Thyroid gland (tissue), 4 donors: ENCODE measurements around the gene CREG2.

Source experiments
- POLR2A ChIP-seq, 2 donors: fragments of 450-650 bp; IDR thresholded peaks; one replicate each; pipeline ENCODE4 v1.6.1; 2017; ENCODE audit warnings: antibody characterized with exemption in 2 of 2, mild to moderate bottlenecking in 2 of 2, moderate library complexity in 1 of 2
- TF ChIP-seq, protein P1 (sequence below), 6 experiments: fragments of 200-600 bp in 3 of 6; fragments of 450-650 bp in 3 of 6; sonication (generic) in 3 of 6; IDR thresholded peaks; one replicate each; pipeline ENCODE4 v1.5.1; 2016 to 2019; ENCODE audit warnings: antibody characterized with exemption in 6 of 6, mild to moderate bottlenecking in 2 of 6, inconsistent platforms in 1 of 6, moderate library complexity in 1 of 6

DNA sequence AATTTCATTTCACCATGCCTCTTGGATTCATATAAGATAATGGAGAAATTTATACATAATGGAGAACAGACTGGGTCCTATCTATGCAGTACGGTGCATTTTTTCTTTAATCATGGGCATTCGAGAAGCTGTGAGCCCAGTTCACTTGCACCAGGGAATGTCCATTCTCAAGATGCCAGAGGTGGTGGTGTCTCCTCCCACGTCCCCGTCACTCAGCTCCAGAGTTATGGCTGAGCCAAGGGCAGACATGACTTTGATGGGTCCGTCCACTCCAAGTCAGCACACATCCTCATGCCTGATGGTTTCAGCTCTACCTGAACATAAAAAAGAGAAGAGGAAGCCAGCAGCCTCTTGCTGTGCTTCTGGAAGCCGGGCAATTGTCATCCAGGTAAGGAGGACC, 42.1 kb upstream of the CREG2 start:
- TF ChIP-seq POLR2A (IDR thresholded peaks at IDR 0.05), result no peak
- TF ChIP-seq, protein P1, sequence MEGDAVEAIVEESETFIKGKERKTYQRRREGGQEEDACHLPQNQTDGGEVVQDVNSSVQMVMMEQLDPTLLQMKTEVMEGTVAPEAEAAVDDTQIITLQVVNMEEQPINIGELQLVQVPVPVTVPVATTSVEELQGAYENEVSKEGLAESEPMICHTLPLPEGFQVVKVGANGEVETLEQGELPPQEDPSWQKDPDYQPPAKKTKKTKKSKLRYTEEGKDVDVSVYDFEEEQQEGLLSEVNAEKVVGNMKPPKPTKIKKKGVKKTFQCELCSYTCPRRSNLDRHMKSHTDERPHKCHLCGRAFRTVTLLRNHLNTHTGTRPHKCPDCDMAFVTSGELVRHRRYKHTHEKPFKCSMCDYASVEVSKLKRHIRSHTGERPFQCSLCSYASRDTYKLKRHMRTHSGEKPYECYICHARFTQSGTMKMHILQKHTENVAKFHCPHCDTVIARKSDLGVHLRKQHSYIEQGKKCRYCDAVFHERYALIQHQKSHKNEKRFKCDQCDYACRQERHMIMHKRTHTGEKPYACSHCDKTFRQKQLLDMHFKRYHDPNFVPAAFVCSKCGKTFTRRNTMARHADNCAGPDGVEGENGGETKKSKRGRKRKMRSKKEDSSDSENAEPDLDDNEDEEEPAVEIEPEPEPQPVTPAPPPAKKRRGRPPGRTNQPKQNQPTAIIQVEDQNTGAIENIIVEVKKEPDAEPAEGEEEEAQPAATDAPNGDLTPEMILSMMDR (IDR thresholded peaks at IDR 0.05), result no peak
